HepG2 (cell line): ENCODE results near the gene FAAP100. TPM values are rescaled to one million over a fixed set of nuclear protein-coding genes. Genes with fewer than 3 reads are reported as not detected.

ENCODE experiments used
- AGO1 ChIP-seq: fragments of 200-400 bp; formaldehyde crosslinking; IDR thresholded peaks from 2 replicates; pipeline ENCODE4 v1.6.1; 2017; ENCODE audit warnings: mild to moderate bottlenecking, low read depth, low read length, moderate library complexity; ENCODE audit not compliant: poor library complexity, severe bottlenecking
- ARID4A ChIP-seq: sonication (generic); formaldehyde crosslinking; IDR thresholded peaks from 2 replicates; pipeline ENCODE4 v1.5.0; 2020; ENCODE audit warnings: mild to moderate bottlenecking, missing genetic modification reagents, borderline replicate concordance
- CAMTA2 ChIP-seq: sonication (generic); formaldehyde crosslinking; IDR thresholded peaks from 2 replicates; pipeline ENCODE4 v1.4.0; 2020; ENCODE audit warnings: mild to moderate bottlenecking, missing genetic modification reagents, borderline replicate concordance
- CENPX ChIP-seq: sonication (generic); formaldehyde crosslinking; IDR thresholded peaks from 2 replicates; pipeline ENCODE4 v1.9.0; 2021; ENCODE audit warnings: mild to moderate bottlenecking, missing genetic modification reagents, moderate library complexity
- CHCHD3 ChIP-seq: sonication (generic); formaldehyde crosslinking; IDR thresholded peaks from 2 replicates; pipeline ENCODE4 v1.8.0; 2022; ENCODE audit warnings: mild to moderate bottlenecking, missing genetic modification reagents, moderate library complexity
- CREBL2 ChIP-seq: sonication (generic); formaldehyde crosslinking; IDR thresholded peaks from 2 replicates; pipeline ENCODE4 v1.8.1; 2023; ENCODE audit warnings: missing genetic modification reagents, mild to moderate bottlenecking, borderline replicate concordance
- HMG20A ChIP-seq: IDR thresholded peaks from 2 replicates; pipeline ENCODE4 v1.6.1; 2016; ENCODE audit warnings: borderline replicate concordance
- MED1 ChIP-seq: sonication (generic); formaldehyde crosslinking; IDR thresholded peaks from 2 replicates; pipeline ENCODE4 v1.4.0; 2020; ENCODE audit warnings: missing genetic modification reagents
- RBM39 ChIP-seq: fragments of 200-400 bp; formaldehyde crosslinking; IDR thresholded peaks from one replicate; pipeline ENCODE4 v1.6.1; 2018; ENCODE audit warnings: antibody characterized with exemption, mild to moderate bottlenecking, low read depth, low read length; ENCODE audit not compliant: poor library complexity, severe bottlenecking
- TRAFD1 ChIP-seq: sonication (generic); formaldehyde crosslinking; IDR thresholded peaks from 2 replicates; pipeline ENCODE4 v1.5.1; 2020; ENCODE audit warnings: missing genetic modification reagents, mild to moderate bottlenecking, borderline replicate concordance
- ZBTB10 ChIP-seq: sonication (generic); formaldehyde crosslinking; IDR thresholded peaks from 2 replicates; pipeline ENCODE4 v1.4.0; 2020; ENCODE audit warnings: missing genetic modification reagents, borderline replicate concordance
- ZFP41 ChIP-seq: sonication (generic); formaldehyde crosslinking; IDR thresholded peaks from 2 replicates; pipeline ENCODE4 v1.4.0; 2020; ENCODE audit warnings: mild to moderate bottlenecking, missing genetic modification reagents, borderline replicate concordance
- ZNF713 ChIP-seq: sonication (generic); formaldehyde crosslinking; IDR thresholded peaks from 2 replicates; pipeline ENCODE4 v1.4.0; 2020; ENCODE audit warnings: mild to moderate bottlenecking, missing genetic modification reagents
- polyA plus RNA-seq, 8 experiments: library from polyadenylated mRNA; depleted of rRNA in 3 of 8; stranded (reverse) in 7 of 8; unstranded in 1 of 8; fragments of >200 nt; fragmentation: Illumina TruSeq in 4 of 8; extraction: Trizol in 4 of 8; gene quantifications; 2 replicates each; pipeline versions ENCODE4 v1.2.1 to v1.2.3, GENCODE V29; 2011 to 2016; ENCODE audit warnings: low read depth in 4 of 8, missing spikeins in 1 of 8, mixed read lengths in 1 of 8; ENCODE audit not compliant: insufficient read depth in 1 of 8
- total RNA-seq, 5 experiments: library from RNA; depleted of rRNA; stranded (reverse); fragments of >200 nt; fragmentation: Illumina TruSeq; extraction: Trizol; gene quantifications; 2 replicates each; pipeline ENCODE4 v1.2.3, GENCODE V29; 2016; ENCODE audit warnings: low read depth in 1 of 5
- TF ChIP-seq, protein P1 (sequence below): IDR thresholded peaks from 2 replicates; pipeline ENCODE4 v1.6.1; 2012; ENCODE audit warnings: low read length, improper control_type of control experiment

The FAAP100 gene
- total and polyA plus RNA-seq, 2 of the 13 experiments (the other 11 are each of a cell fraction or from before 2014, with no cell fraction given) = 7.6 to 20.8 TPM

- no peak for TF ChIP-seq TRAFD1 (CRISPR knock-in tag)
- TF ChIP-seq, protein P1, sequence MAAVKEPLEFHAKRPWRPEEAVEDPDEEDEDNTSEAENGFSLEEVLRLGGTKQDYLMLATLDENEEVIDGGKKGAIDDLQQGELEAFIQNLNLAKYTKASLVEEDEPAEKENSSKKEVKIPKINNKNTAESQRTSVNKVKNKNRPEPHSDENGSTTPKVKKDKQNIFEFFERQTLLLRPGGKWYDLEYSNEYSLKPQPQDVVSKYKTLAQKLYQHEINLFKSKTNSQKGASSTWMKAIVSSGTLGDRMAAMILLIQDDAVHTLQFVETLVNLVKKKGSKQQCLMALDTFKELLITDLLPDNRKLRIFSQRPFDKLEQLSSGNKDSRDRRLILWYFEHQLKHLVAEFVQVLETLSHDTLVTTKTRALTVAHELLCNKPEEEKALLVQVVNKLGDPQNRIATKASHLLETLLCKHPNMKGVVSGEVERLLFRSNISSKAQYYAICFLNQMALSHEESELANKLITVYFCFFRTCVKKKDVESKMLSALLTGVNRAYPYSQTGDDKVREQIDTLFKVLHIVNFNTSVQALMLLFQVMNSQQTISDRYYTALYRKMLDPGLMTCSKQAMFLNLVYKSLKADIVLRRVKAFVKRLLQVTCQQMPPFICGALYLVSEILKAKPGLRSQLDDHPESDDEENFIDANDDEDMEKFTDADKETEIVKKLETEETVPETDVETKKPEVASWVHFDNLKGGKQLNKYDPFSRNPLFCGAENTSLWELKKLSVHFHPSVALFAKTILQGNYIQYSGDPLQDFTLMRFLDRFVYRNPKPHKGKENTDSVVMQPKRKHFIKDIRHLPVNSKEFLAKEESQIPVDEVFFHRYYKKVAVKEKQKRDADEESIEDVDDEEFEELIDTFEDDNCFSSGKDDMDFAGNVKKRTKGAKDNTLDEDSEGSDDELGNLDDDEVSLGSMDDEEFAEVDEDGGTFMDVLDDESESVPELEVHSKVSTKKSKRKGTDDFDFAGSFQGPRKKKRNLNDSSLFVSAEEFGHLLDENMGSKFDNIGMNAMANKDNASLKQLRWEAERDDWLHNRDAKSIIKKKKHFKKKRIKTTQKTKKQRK = no peak
- no peak for TF ChIP-seq ARID4A (CRISPR knock-in tag)
- no peak for TF ChIP-seq ZBTB10
- TF ChIP-seq RBM39 = no peak
- no peak for TF ChIP-seq ZFP41
- no peak for TF ChIP-seq CREBL2 (CRISPR knock-in tag)
- no peak for TF ChIP-seq CAMTA2
- TF ChIP-seq AGO1 = no peak
- TF ChIP-seq CHCHD3 (CRISPR knock-in tag) = no peak
- no peak for TF ChIP-seq HMG20A (CRISPR knock-in tag)
- no peak for TF ChIP-seq MED1
- TF ChIP-seq CENPX (CRISPR knock-in tag) = no peak
- no peak for TF ChIP-seq ZNF713 (CRISPR knock-in tag)
Observed at GRCh38 chr17:81540676-81541027, 11.5 kb downstream of the FAAP100 start (continued).
